GM13976 (cell line): ENCODE results near the gene SRC.

Experiments
- DNase-seq: peaks from one replicate; pipeline ENCODE4 v3.0.0; 2012; ENCODE audit warnings: low spot score
- CTCF ChIP-seq: IDR thresholded peaks from 2 replicates; pipeline ENCODE4 v1.5.1; 2012; ENCODE audit warnings: borderline replicate concordance, mild to moderate bottlenecking; ENCODE audit not compliant: insufficient read depth; ENCODE audit errors: extremely low read depth, missing control alignments, control extremely low read depth
- in situ Hi-C: fragments of 300-500 bp; cut with MboI; formaldehyde crosslinking; loops from one replicate; pipeline ENCODE4 v1.12.0; 2022; ENCODE audit warnings: low sequenced_read_pairs, mixed read lengths, inconsistent platforms; ENCODE audit not compliant: unreplicated experiment

SRC gene

GRCh38 chr20:37417617-37418467, 71.9 kb downstream of the SRC start:
- in situ Hi-C loops, result no loop called here
- TF ChIP-seq CTCF, result no peak
- no peak for DNase-seq

- no peak for TF ChIP-seq CTCF
- in situ Hi-C loops, result no loop called here
- no peak for DNase-seq
These were observed 72.7 kb downstream of the SRC start for GRCh38 chr20:37418591-37419109.

GRCh38 chr20:37419307-37419706, 73.4 kb downstream of the SRC start:
- TF ChIP-seq CTCF, result no peak
- in situ Hi-C loops, result no loop called here
- no peak for DNase-seq

GRCh38 chr20:37419774-37420542, 74.0 kb downstream of the SRC start:
- in situ Hi-C loops, result no loop called here
- TF ChIP-seq CTCF, result no peak
- DNase-seq, result no peak

- no peak for TF ChIP-seq CTCF
- DNase-seq, result no peak
- in situ Hi-C loops, result no loop called here
These were observed 74.7 kb downstream of the SRC start for GRCh38 chr20:37420610-37421009.

GRCh38 chr20:37421060-37421905, 75.3 kb downstream of the SRC start:
- in situ Hi-C loops, result no loop called here
- no peak for TF ChIP-seq CTCF
- DNase-seq, result no peak
